GM10266 (cell line): ENCODE data around the gene FXYD4.

Experiments
- DNase-seq: peaks from one replicate; pipeline ENCODE4 v3.0.0; 2012; ENCODE audit errors: extremely low spot score
- TF ChIP-seq, protein P1 (sequence below): IDR thresholded peaks from 2 replicates; pipeline ENCODE4 v1.5.1; 2012; ENCODE audit warnings: mild to moderate bottlenecking, low read depth; ENCODE audit not compliant: control insufficient read depth, insufficient read depth; ENCODE audit errors: missing control alignments

The FXYD4 gene

GRCh38 chr10:43402176-43402575 lies 30.7 kb downstream of the FXYD4 start:
- DNase-seq: no peak
- TF ChIP-seq, protein P1, sequence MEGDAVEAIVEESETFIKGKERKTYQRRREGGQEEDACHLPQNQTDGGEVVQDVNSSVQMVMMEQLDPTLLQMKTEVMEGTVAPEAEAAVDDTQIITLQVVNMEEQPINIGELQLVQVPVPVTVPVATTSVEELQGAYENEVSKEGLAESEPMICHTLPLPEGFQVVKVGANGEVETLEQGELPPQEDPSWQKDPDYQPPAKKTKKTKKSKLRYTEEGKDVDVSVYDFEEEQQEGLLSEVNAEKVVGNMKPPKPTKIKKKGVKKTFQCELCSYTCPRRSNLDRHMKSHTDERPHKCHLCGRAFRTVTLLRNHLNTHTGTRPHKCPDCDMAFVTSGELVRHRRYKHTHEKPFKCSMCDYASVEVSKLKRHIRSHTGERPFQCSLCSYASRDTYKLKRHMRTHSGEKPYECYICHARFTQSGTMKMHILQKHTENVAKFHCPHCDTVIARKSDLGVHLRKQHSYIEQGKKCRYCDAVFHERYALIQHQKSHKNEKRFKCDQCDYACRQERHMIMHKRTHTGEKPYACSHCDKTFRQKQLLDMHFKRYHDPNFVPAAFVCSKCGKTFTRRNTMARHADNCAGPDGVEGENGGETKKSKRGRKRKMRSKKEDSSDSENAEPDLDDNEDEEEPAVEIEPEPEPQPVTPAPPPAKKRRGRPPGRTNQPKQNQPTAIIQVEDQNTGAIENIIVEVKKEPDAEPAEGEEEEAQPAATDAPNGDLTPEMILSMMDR: no peak

- DNase-seq: no peak
- TF ChIP-seq, protein P1: no peak
These were observed 31.5 kb downstream of the FXYD4 start for GRCh38 chr10:43402880-43403452.

- DNase-seq: no peak
- TF ChIP-seq, protein P1: no peak
These were observed 32.7 kb downstream of the FXYD4 start for GRCh38 chr10:43403911-43404703.

- DNase-seq: no peak
- TF ChIP-seq, protein P1: no peak
These were observed 33.3 kb downstream of the FXYD4 start for GRCh38 chr10:43404704-43405084.

DNA sequence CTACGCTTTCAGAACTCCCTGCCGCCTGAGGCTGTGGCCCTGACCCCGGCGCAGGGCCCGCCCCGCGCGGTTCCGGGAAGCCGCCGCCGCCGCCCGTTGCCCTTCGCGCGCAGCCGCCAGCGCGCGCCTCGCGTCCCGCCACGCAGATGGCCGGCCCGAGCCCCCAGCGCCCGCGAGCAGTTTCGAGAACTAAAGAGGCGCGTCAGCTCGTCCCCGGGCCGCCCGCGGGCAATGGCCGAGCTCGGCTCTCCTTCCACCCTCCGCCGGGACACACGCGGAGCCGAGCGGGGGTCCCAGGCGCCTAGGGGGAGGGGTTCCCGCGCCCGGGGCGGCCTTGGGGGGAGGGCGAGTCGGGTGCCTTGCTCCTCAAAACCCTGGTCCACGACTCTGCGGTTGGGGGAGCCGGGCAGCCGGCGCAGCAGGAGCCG lies 35.7 kb downstream of the FXYD4 start:
- peak; percentile 66 for DNase-seq
- TF ChIP-seq, protein P1: no peak

DNA sequence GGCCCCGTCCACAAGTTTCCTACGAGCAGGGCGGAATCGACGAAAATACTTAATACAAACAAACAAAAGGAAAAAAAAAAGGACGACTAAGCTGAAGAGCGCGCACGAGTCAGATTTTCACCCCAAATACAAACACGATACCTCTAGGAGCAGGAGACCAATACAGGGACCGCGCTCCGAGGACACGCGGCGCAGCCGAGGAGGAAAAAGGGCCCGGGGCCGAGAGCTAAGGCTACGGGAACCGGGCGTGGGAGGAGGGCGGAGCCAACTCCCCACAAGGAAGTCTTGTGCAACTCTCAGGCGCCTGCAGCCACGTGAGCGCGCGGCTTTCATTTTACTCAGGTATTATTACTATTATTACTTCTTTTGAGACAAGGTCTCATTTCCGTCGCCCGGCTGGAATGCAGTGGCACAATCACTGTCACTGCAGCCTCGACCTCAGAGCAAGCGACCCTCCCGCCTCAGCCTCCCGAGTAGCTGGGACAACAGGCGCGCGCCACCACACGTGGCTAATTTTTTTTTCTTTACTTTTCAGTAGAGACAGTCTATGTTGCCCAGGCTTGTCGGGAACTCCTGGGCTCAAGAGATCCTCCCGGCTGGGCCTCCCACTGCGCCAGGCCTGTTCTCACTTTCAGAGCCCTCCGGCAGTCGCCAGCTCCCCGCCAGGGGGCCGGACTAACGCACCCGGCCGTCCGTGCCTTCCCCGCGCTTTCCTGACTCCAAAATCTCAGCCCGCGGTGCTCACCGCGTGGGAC lies 36.3 kb downstream of the FXYD4 start:
- TF ChIP-seq, protein P1: peak; percentile 19
- DNase-seq: peak; percentile 94
